K562 (cell line): ENCODE measurements around the gene SIK3. TPM values are rescaled to one million over a fixed set of nuclear protein-coding genes. Genes with fewer than 3 reads are reported as not detected.

Experiments used
- ATAC-seq: fragments of 200-7000 bp; cut with Tn5 transposase; 3 replicates; pipeline ENCODE4 v1.9.1; 2020; ENCODE audit warnings: moderate library complexity
- BruUV-seq: library from RNA; stranded (reverse); fragments of 400-500 nt; replicated peaks from 2 replicates; lab custom pipeline; 2021; lab: Mats Ljungman, UMichigan
- CTCF ChIA-PET: fragments of 300-600 bp; formaldehyde crosslinking; extraction: SDS; loops from one replicate; lab custom pipeline; 2021; ENCODE audit warnings: low intra/inter-chr PET ratio; lab: Yijun Ruan, JAX
- POLR2A ChIA-PET: fragments of 300-600, 350-650 bp; sonication (Branson Sonifier 250); formaldehyde crosslinking; extraction: SDS; loops from one replicate; lab custom pipeline; 2021; ENCODE audit warnings: antibody characterized with exemption, inconsistent platforms; lab: Yijun Ruan, JAX
- DNase-seq, 4 experiments: peaks; one replicate each; pipeline versions ENCODE4 v3.0.0 to v3.0.0-alpha.2; 2011 to 2018; ENCODE audit warnings: low spot score in 3 of 4, mixed read lengths in 3 of 4; ENCODE audit errors: extremely low read depth in 1 of 4
- FAIRE-seq: peaks from 2 replicates; lab custom pipeline; 2011; peaks lifted over from hg19 to GRCh38; lab: Jason Lieb, UNC
- H2AFZ ChIP-seq: 2 replicates; pipeline ENCODE4 v1.6.0; 2011; ENCODE audit warnings: low read depth, low read length, control low read depth, inconsistent platforms
- H3K27ac ChIP-seq: fragments of 200-600 bp; 3 replicates; pipeline ENCODE4 v1.8.0; 2011; ENCODE audit warnings: low read depth, mild to moderate bottlenecking, control low read depth, inconsistent platforms, low read length, moderate library complexity, mixed read lengths; ENCODE audit errors: extremely low read depth
- H3K27me3 ChIP-seq, 2 experiments: fragments of 300-600 bp in 1 of 2; 2 replicates in 1 of 2; 3 replicates in 1 of 2; pipeline versions ENCODE4 v1.6.0 to v1.8.0; 2011; ENCODE audit warnings: inconsistent platforms in 2 of 2, low read length in 2 of 2, mild to moderate bottlenecking in 1 of 2, mixed read lengths in 1 of 2, moderate library complexity in 1 of 2; ENCODE audit not compliant: control insufficient read depth in 2 of 2, insufficient read depth in 2 of 2
- H3K36me3 ChIP-seq: fragments of 300-600 bp; 3 replicates; pipeline ENCODE4 v1.8.0; 2011; ENCODE audit warnings: mild to moderate bottlenecking, low read length, inconsistent platforms; ENCODE audit not compliant: control insufficient read depth, insufficient read depth
- H3K4me1 ChIP-seq, 2 experiments: fragments of 200-600 bp in 1 of 2; replicated peaks in 1 of 2; 2 replicates in 1 of 2; 3 replicates in 1 of 2; pipeline versions ENCODE4 v1.5.1 to v1.8.0; 2011; ENCODE audit warnings: inconsistent platforms in 2 of 2, low read length in 2 of 2, mild to moderate bottlenecking in 1 of 2, mixed read lengths in 1 of 2, moderate library complexity in 1 of 2; ENCODE audit not compliant: control insufficient read depth in 2 of 2, insufficient read depth in 2 of 2
- H3K4me2 ChIP-seq: 2 replicates; pipeline ENCODE4 v1.6.1; 2011; ENCODE audit warnings: low read length, control low read depth, inconsistent platforms, mixed read lengths; ENCODE audit not compliant: insufficient read depth
- H3K4me3 ChIP-seq: fragments of 200-600 bp; sonication (generic), shearing (Covaris generic); 2 replicates; pipeline ENCODE4 v1.5.1; 2016; ENCODE audit warnings: control low read depth, inconsistent platforms
- H3K79me2 ChIP-seq: fragments of 200-600 bp; 3 replicates; pipeline ENCODE4 v1.8.0; 2011; ENCODE audit warnings: low read length, inconsistent platforms; ENCODE audit not compliant: control insufficient read depth, insufficient read depth
- H3K9ac ChIP-seq, 2 experiments: 2 replicates each; pipeline versions ENCODE4 v1.6.0 to v1.6.1; 2011; ENCODE audit warnings: low read depth in 2 of 2, low read length in 2 of 2, control low read depth in 1 of 2, inconsistent platforms in 1 of 2, mild to moderate bottlenecking in 1 of 2, mixed read lengths in 1 of 2; ENCODE audit not compliant: insufficient read depth in 1 of 2
- H3K9me1 ChIP-seq: one replicate; pipeline ENCODE4 v1.6.0; 2011; ENCODE audit warnings: inconsistent platforms, mild to moderate bottlenecking, low read length, moderate library complexity; ENCODE audit not compliant: control insufficient read depth, insufficient read depth
- H3K9me3 ChIP-seq: replicated peaks from 2 replicates; pipeline ENCODE4 v1.5.1; 2011; ENCODE audit warnings: low read depth, low read length, inconsistent platforms; ENCODE audit not compliant: control insufficient read depth, insufficient read depth
- H4K20me1 ChIP-seq: replicated peaks from 2 replicates; pipeline ENCODE4 v1.6.1; 2011; ENCODE audit warnings: low read length, inconsistent platforms, mixed read lengths; ENCODE audit not compliant: control insufficient read depth, insufficient read depth
- DDX20 ChIP-seq: fragments of 450-650 bp; IDR thresholded peaks from 2 replicates; pipeline ENCODE4 v1.6.1; 2016; ENCODE audit warnings: missing genetic modification characterization, low read depth, mild to moderate bottlenecking, missing compliant biosample characterization, moderate library complexity
- E2F4 ChIP-seq: sonication (generic); formaldehyde crosslinking; IDR thresholded peaks from 2 replicates; pipeline ENCODE4 v1.8.0; 2022; ENCODE audit warnings: mild to moderate bottlenecking, low read depth, missing genetic modification reagents
- FOSL1 ChIP-seq: fragments of 200-800 bp; sonication (Bioruptor generic); conservative IDR thresholded peaks from 2 replicates; pipeline ENCODE4 v1.6.1; 2016; ENCODE audit warnings: missing genetic modification characterization, missing compliant biosample characterization
- JUNB ChIP-seq: fragments of 450-650 bp; formaldehyde crosslinking; conservative IDR thresholded peaks from 2 replicates; pipeline ENCODE4 v1.4.0; 2020; ENCODE audit warnings: mild to moderate bottlenecking
- KAT8 ChIP-seq: fragments of 450-650 bp; IDR thresholded peaks from 2 replicates; pipeline ENCODE4 v1.6.1; 2016; ENCODE audit warnings: low read depth, mild to moderate bottlenecking
- LCOR ChIP-seq: sonication (generic); formaldehyde crosslinking; IDR thresholded peaks from 2 replicates; pipeline ENCODE4 v1.8.0; 2022; ENCODE audit warnings: mild to moderate bottlenecking, missing genetic modification reagents
- MECOM ChIP-seq: fragments of 250-450 bp; sonication (Bioruptor Pico); IDR thresholded peaks from 2 replicates; pipeline ENCODE4 v1.8.0; 2022; ENCODE audit warnings: inconsistent platforms
- NFATC3 ChIP-seq: fragments of 450-650 bp; IDR thresholded peaks from 2 replicates; pipeline ENCODE4 v1.6.1; 2017; ENCODE audit warnings: mild to moderate bottlenecking
- WGBS: fragments of 100-300 bp; shearing (Covaris generic); methylation state at CpG from one replicate; pipeline ENCODE4 v1.1.6; 2016; ENCODE audit warnings: low coverage, mixed read lengths; ENCODE audit not compliant: insufficient coverage; ENCODE audit errors: missing lambda C conversion rate; 5-methylcytosine and 5-hydroxymethylcytosine counted together
- in situ Hi-C: fragments of 300-500 bp; cut with MboI; formaldehyde crosslinking; loops from 4 replicates; pipeline ENCODE4 v1.15.0; 2018; ENCODE audit warnings: inconsistent platforms, mixed read lengths
- intact Hi-C: fragments of 100-400 bp; cut with micrococcal nuclease; formaldehyde crosslinking; loops from 2 replicates; pipeline ENCODE4 v1.14.2; 2022
- polyA plus RNA-seq, 8 experiments: library from polyadenylated mRNA; depleted of rRNA in 4 of 8; stranded (reverse) in 5 of 8; unstranded in 3 of 8; fragments of >200 nt; fragmentation: Nextera tagmentation in 2 of 8; fragmentation: Illumina TruSeq in 1 of 8; extraction: Ambion mirVana in 2 of 8; extraction: Trizol in 1 of 8; gene quantifications; 2 replicates each; pipeline versions ENCODE4 v1.2.1 to v1.2.3, GENCODE V29; 2011 to 2014; ENCODE audit warnings: inconsistent platforms in 1 of 8, missing spikeins in 1 of 8
- total RNA-seq, 7 experiments: library from RNA; depleted of rRNA in 6 of 7; stranded (reverse); fragments of >200 nt in 6 of 7; fragmentation: Illumina TruSeq in 2 of 7; extraction: Trizol in 2 of 7; gene quantifications; 2 replicates each; pipeline versions ENCODE4 v1.2.1 to v1.2.3, GENCODE V29; 2011 to 2021; ENCODE audit warnings: low replicate concordance in 1 of 7

Gene SIK3
- total and polyA plus RNA-seq, 9 of the 15 experiments (the other 6 are each of a cell fraction or from before 2014, with no cell fraction given) = 1.6 to 21.6 (median 8.0) TPM

DNA sequence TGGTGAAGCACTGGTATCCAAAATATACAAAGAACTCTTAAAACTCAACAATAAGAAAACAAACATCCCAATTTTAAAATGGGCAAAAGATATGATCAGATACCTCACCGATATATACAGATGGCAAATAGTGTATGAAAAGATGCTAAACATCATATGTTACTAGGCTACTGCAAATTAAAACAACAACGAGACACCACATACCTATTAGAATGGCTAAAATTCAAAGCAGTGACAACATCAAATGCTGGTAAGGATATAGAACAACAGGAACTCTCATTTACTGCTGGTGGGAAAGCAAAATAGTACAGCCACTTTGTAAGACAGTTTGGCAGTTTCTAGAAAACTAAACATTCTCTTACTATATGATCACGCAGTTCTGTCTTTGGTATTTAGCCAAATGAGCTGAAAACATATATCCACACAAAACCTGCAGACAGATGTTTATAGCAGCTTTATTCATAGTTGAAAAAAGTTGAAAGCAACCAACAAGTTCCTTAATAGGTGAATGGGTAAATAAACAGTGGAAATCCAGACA is 38.5 kb downstream of the SIK3 start:
- H3K9me3 ChIP-seq = no peaks in the 10 kb centered on the region
- intact Hi-C loops (no loop called here), in situ Hi-C loops (no loop called here)
- CTCF ChIA-PET = no interaction called here
- no peaks in the 10 kb centered on the region for H3K4me1 ChIP-seq
- POLR2A ChIA-PET = interaction anchor here (1.5 to 1.6 kb wide), 2 partner anchors 12 to 79 kb away, joined by 3 to 4 read pairs; no protein-coding TSS in a partner anchor
- DNase-seq (no peak), FAIRE-seq (no peak), ATAC-seq (no peak)
- H3K27ac ChIP-seq = no peak overlapping the region
- H3K79me2 ChIP-seq = peaks cover 37% of the 10 kb centered on the region
- TF ChIP-seq LCOR (no peak), FOSL1 (tag) (no peak), E2F4 (no peak), KAT8 (no peak), JUNB (CRISPR knock-in tag) (no peak), MECOM (no peak), NFATC3 (no peak), DDX20 (tag) (no peak)
- H3K4me3 ChIP-seq = no peak overlapping the region
- H3K4me2 ChIP-seq = no peak overlapping the region
- no peaks in the 10 kb centered on the region for H3K9me1 ChIP-seq
- BruUV-seq = no TSS peak
- no peaks in the 10 kb centered on the region for H3K36me3 ChIP-seq
- 64% methylated on average over 3 of the region's 3 CpGs for WGBS
- H2AFZ ChIP-seq = no peak overlapping the region
- H4K20me1 ChIP-seq = peaks cover 10% of the 10 kb centered on the region; the same call in 1 of the 2 replicates
- no peaks in the 10 kb centered on the region for H3K27me3 ChIP-seq
- H3K9ac ChIP-seq = no peak overlapping the region
